ENCODE data around the gene ACTG1. TPM values are rescaled to one million over a fixed set of nuclear protein-coding genes. Genes with fewer than 3 reads are reported as not detected.

Gene ACTG1
- total and polyA plus RNA-seq, 2 of the 4 experiments (the other 2 are of a cell fraction) = 10,907 to 15,732 TPM

DNA sequence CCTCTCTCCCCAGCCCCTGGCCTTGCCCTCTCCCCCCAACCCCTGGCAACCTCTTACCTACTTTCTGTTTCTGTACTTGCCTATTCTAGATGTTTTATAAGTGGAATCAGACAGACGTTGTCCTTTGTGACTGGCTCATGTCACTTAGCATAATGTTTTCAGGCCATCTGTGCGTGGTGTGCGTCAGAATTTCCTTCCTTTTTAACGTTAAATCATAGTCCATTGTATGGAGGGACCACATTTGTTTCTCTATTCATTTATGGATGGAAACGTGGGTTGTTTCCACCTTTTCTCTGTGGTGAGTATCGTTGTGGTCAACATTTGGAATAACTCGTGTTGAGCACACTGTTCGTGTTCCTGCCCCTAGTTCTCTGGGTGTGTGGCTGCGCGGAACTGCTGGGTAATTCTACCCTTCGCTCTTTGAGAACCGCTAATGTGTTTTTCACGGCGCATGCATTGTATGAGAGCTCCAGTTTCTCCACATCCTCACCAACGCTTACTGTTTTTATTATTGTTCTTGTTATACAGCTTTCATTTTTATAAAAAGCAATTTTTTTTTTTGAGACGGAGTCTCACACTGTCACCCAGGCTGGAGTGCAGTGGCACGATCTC, 26.3 kb downstream of the ACTG1 start:
- no peaks in the 10 kb centered on the region for H3K36me3 ChIP-seq (ENCODE audit: control insufficient read depth, insufficient read depth, low read length)
- ATAC-seq (ENCODE audit: low read depth) (no peak), DNase-seq (no peak)
- no peak overlapping the region for H4K91ac ChIP-seq (ENCODE audit: insufficient read depth, low read depth, low read length)
- no peak overlapping the region for H2BK15ac ChIP-seq (ENCODE audit: low read depth, low read length)
- H2AK5ac ChIP-seq (ENCODE audit: low read depth, low read length) = no peak overlapping the region
- CTCF ChIA-PET = no interaction called here
- WGBS, 2 experiments (ENCODE audit: extremely low coverage in 2 of 2, insufficient read length in 1 of 2) = 80% methylated on average over 1 of the region's 17 CpGs; no CpG with 5 or more reads in 1 of the 2 experiments
- H3K9me1 ChIP-seq (ENCODE audit: insufficient read depth, low read length) = peaks cover 2% of the 10 kb centered on the region; the same call in 1 of the 2 replicates
- H3K79me1 ChIP-seq (ENCODE audit: low read depth in 1 of 2, low read length in 2 of 2) = peaks cover 2 to 3% of the 10 kb centered on the region in 2 experiments; a peak in 2 of 4 replicates
- POLR2A ChIA-PET (ENCODE audit: unreplicated experiment) = interaction anchor here (0.6 kb wide), 1 partner anchor 146 kb away, joined by 6 read pairs; no protein-coding TSS in a partner anchor
- no peaks in the 10 kb centered on the region for H4K20me1 ChIP-seq (ENCODE audit: insufficient read depth, low read length)
- H3K4ac ChIP-seq (ENCODE audit: low read depth, low read length) = no peak overlapping the region
- no peak overlapping the region for H3K23ac ChIP-seq (ENCODE audit: low read depth, low read length)
- H3K9me3 ChIP-seq (ENCODE audit: control insufficient read depth, insufficient read depth, low read length) = no peaks in the 10 kb centered on the region
- H3K9ac ChIP-seq (ENCODE audit: low read depth, low read length) = no peak overlapping the region
- H3K4me3 ChIP-seq (ENCODE audit: insufficient read depth, low read depth, low read length) = no peak overlapping the region
- no peak overlapping the region for H2BK20ac ChIP-seq (ENCODE audit: low read depth, low read length)
- no peak overlapping the region for H2AFZ ChIP-seq (replicated peaks; ENCODE audit: low read length, poor library complexity)
- dilution Hi-C loops (cut with HindIII; ENCODE audit: low sequenced_read_pairs, unreplicated experiment) (no loop called here), in situ Hi-C loops (cut with MboI; ENCODE audit: low sequenced_read_pairs) (no loop called here), intact Hi-C loops (cut with micrococcal nuclease) (no loop called here)
- no peak overlapping the region for H3K4me2 ChIP-seq (ENCODE audit: low read depth, low read length)
- H3K27ac ChIP-seq (ENCODE audit: insufficient read depth, low read length) = no peak overlapping the region
- no peaks in the 10 kb centered on the region; the same call in 1 of the 2 replicates for H3K27me3 ChIP-seq (ENCODE audit: control insufficient read depth, insufficient read depth, low read length)
- H4K8ac ChIP-seq (ENCODE audit: low read depth in 2 of 2, low read length in 2 of 2) = no peak overlapping the region
- H2BK120ac ChIP-seq (ENCODE audit: low read depth, low read length) = no peak overlapping the region
- H2AK9ac ChIP-seq (replicated peaks; ENCODE audit: low read depth, low read length, poor library complexity) = no peak overlapping the region
- no peak overlapping the region for H3K56ac ChIP-seq (ENCODE audit: extremely low read depth, insufficient read depth, low read length)
- no peak overlapping the region for H3K18ac ChIP-seq (ENCODE audit: low read depth, low read length)
- BruUV-seq (replicated peaks) = no TSS peak
- no peak overlapping the region for H3K14ac ChIP-seq (replicated peaks; ENCODE audit: low read depth, low read length)
- H2BK5ac ChIP-seq (ENCODE audit: low read depth, low read length, poor library complexity, severe bottlenecking) = no peak overlapping the region
- H3K4me1 ChIP-seq (ENCODE audit: control insufficient read depth, insufficient read depth, low read length) = peaks cover 7% of the 10 kb centered on the region; the same call in 1 of the 2 replicates
- no peak for TF ChIP-seq MXI1 (IDR thresholded peaks at IDR 0.05; ENCODE audit: borderline replicate concordance, low read depth, low read length)
- no peak for TF ChIP-seq RCOR1 (IDR thresholded peaks at IDR 0.05; ENCODE audit: insufficient replicate concordance, low read length)
- no peak for TF ChIP-seq MAZ (IDR thresholded peaks at IDR 0.05; ENCODE audit: borderline replicate concordance, low read depth, low read length)
- TF ChIP-seq SMC3 (IDR thresholded peaks at IDR 0.05; ENCODE audit: low read depth, low read length) = no peak
- no peak for TF ChIP-seq RFX5 (IDR thresholded peaks at IDR 0.05; ENCODE audit: low read depth, low read length)
- H4K5ac ChIP-seq (ENCODE audit: low read depth, low read length) = no peak overlapping the region
